Activated CD4-positive, alpha-beta T cell treated with anti-CD3 and anti-CD28 coated beads, Interleukin-2, amount 10 ng/mL, durations not matched to agents 7 days and 5 days (primary cell): ENCODE data around the gene KANSL1L. TPM values are rescaled to one million over a fixed set of nuclear protein-coding genes. Genes with fewer than 3 reads are reported as not detected.

Source experiments
- CTCF ChIA-PET: fragments of 350-600 bp; sonication (Branson Sonifier 250); formaldehyde crosslinking; loops from one replicate; lab custom pipeline; 2021; ENCODE audit warnings: antibody characterized with exemption; lab: Charles Lee
- POLR2A ChIA-PET: fragments of 350-600 bp; sonication (Branson Sonifier 250); formaldehyde crosslinking; loops from one replicate; lab custom pipeline; 2021; ENCODE audit warnings: antibody characterized with exemption; lab: Charles Lee
- DNase-seq: peaks from one replicate; pipeline ENCODE4 v3.0.0-alpha.2; 2020
- H3K27ac Mint-ChIP-seq: one replicate; pipeline ENCODE4 v1.8.0; 2021; ENCODE audit warnings: mild to moderate bottlenecking, moderate library complexity, mixed read lengths
- H3K27me3 Mint-ChIP-seq: one replicate; pipeline ENCODE4 v1.8.0; 2021; ENCODE audit warnings: mixed read lengths
- H3K36me3 Mint-ChIP-seq: one replicate; pipeline ENCODE4 v1.8.0; 2021; ENCODE audit warnings: low read depth, mixed read lengths
- H3K4me1 Mint-ChIP-seq: one replicate; pipeline ENCODE4 v1.8.0; 2021; ENCODE audit warnings: mixed read lengths
- H3K4me3 Mint-ChIP-seq: one replicate; pipeline ENCODE4 v1.8.0; 2021; ENCODE audit warnings: mild to moderate bottlenecking, moderate library complexity, mixed read lengths
- H3K9me3 Mint-ChIP-seq: one replicate; pipeline ENCODE4 v1.8.0; 2021; ENCODE audit warnings: mixed read lengths
- total RNA-seq, 2 experiments: library from RNA; stranded (reverse); gene quantifications; one replicate each; pipeline ENCODE4 v1.2.3, GENCODE V29; 2021

Gene KANSL1L
- total RNA-seq, 2 experiments from 2014 or later: 5.7 to 7.4 TPM

GRCh38 chr2:210170446-210171303, 534 bp downstream of the KANSL1L start:
- DNase-seq: peak; percentile 98
- Mint-ChIP-seq H3K27me3 (peaks cover 17% of the 10 kb centered on the region), H3K4me1 (peaks cover 29% of the 10 kb centered on the region), H3K4me3 (peak overlapping the region; percentile 99), H3K27ac (peak overlapping the region; percentile 97), H3K36me3 (no peaks in the 10 kb centered on the region), H3K9me3 (no peaks in the 10 kb centered on the region)
- CTCF ChIA-PET: no interaction called here
- POLR2A ChIA-PET: no interaction called here

GRCh38 chr2:210170196-210170445, 1.1 kb downstream of the KANSL1L start:
- H3K27ac Mint-ChIP-seq: peak overlapping the region; percentile 97
- CTCF ChIA-PET: no interaction called here
- DNase-seq: no peak
- H3K4me1 Mint-ChIP-seq: peaks cover 29% of the 10 kb centered on the region
- POLR2A ChIA-PET: no interaction called here
- no peaks in the 10 kb centered on the region for H3K36me3 Mint-ChIP-seq
- H3K4me3 Mint-ChIP-seq: peak overlapping the region; percentile 99
- peaks cover 15% of the 10 kb centered on the region for H3K27me3 Mint-ChIP-seq
- no peaks in the 10 kb centered on the region for H3K9me3 Mint-ChIP-seq

GRCh38 chr2:210169516-210170195, 1.6 kb downstream of the KANSL1L start:
- H3K36me3 Mint-ChIP-seq: no peaks in the 10 kb centered on the region
- CTCF ChIA-PET: no interaction called here
- H3K27ac Mint-ChIP-seq: peak overlapping the region; percentile 97
- peak overlapping the region; percentile 99 for H3K4me3 Mint-ChIP-seq
- H3K4me1 Mint-ChIP-seq: peaks cover 29% of the 10 kb centered on the region
- DNase-seq: no peak
- no peaks in the 10 kb centered on the region for H3K9me3 Mint-ChIP-seq
- POLR2A ChIA-PET: no interaction called here
- peaks cover 13% of the 10 kb centered on the region for H3K27me3 Mint-ChIP-seq

- DNase-seq: no peak
These were observed 4.0 kb downstream of the KANSL1L start for GRCh38 chr2:210167227-210167626.

GRCh38 chr2:210162466-210163124, 8.6 kb downstream of the KANSL1L start:
- Mint-ChIP-seq H3K4me3 (no peak overlapping the region), H3K9me3 (peaks cover 2% of the 10 kb centered on the region), H3K27me3 (no peaks in the 10 kb centered on the region), H3K36me3 (peaks cover 2% of the 10 kb centered on the region), H3K27ac (no peak overlapping the region), H3K4me1 (peaks cover 12% of the 10 kb centered on the region)
- POLR2A ChIA-PET: no interaction called here
- CTCF ChIA-PET: interaction anchor here (1.0 kb wide), 1 partner anchor 16 kb away, joined by 3 read pairs; no protein-coding TSS in a partner anchor
- DNase-seq: no peak

More at GRCh38 chr2:210167227-210167626, 4.0 kb downstream of the KANSL1L start:
- Mint-ChIP-seq H3K36me3 (no peaks in the 10 kb centered on the region), H3K27ac (no peak overlapping the region), H3K9me3 (no peaks in the 10 kb centered on the region), H3K4me3 (no peak overlapping the region), H3K4me1 (peaks cover 37% of the 10 kb centered on the region), H3K27me3 (peaks cover 5% of the 10 kb centered on the region)
- CTCF ChIA-PET: interaction anchor here (1.0 kb wide), 1 partner anchor 9 kb away, joined by 3 read pairs; no protein-coding TSS in a partner anchor
- POLR2A ChIA-PET: no interaction called here

- Mint-ChIP-seq H3K36me3 (peaks cover 4% of the 10 kb centered on the region), H3K4me3 (no peak overlapping the region), H3K27ac (no peak overlapping the region), H3K27me3 (no peaks in the 10 kb centered on the region), H3K9me3 (peaks cover 2% of the 10 kb centered on the region), H3K4me1 (peaks cover 12% of the 10 kb centered on the region)
- ChIA-PET CTCF (no interaction called here), POLR2A (interaction anchor here (0.6 kb wide), 1 partner anchor 9 kb away, joined by 3 read pairs; no protein-coding TSS in a partner anchor)
- DNase-seq: no peak
These were observed 12.2 kb downstream of the KANSL1L start for GRCh38 chr2:210159059-210159458.

GRCh38 chr2:210158236-210158635, 13.0 kb downstream of the KANSL1L start:
- DNase-seq: no peak
- CTCF ChIA-PET: interaction anchor here (0.6 kb wide), 1 partner anchor 94 kb away, joined by 4 read pairs; no protein-coding TSS in a partner anchor
- POLR2A ChIA-PET: interaction anchor here (0.6 kb wide), 1 partner anchor 8 kb away, joined by 3 read pairs; no protein-coding TSS in a partner anchor

GRCh38 chr2:210157526-210157925, 13.7 kb downstream of the KANSL1L start:
- peaks cover 9% of the 10 kb centered on the region for H3K36me3 Mint-ChIP-seq
- H3K27me3 Mint-ChIP-seq: no peaks in the 10 kb centered on the region

More at GRCh38 chr2:210158236-210158635, 13.0 kb downstream of the KANSL1L start:
- H3K27ac Mint-ChIP-seq: no peak overlapping the region
- H3K9me3 Mint-ChIP-seq: peaks cover 2% of the 10 kb centered on the region
- H3K4me3 Mint-ChIP-seq: no peak overlapping the region
- peaks cover 9% of the 10 kb centered on the region for H3K36me3 Mint-ChIP-seq
- no peaks in the 10 kb centered on the region for H3K27me3 Mint-ChIP-seq
- peaks cover 10% of the 10 kb centered on the region for H3K4me1 Mint-ChIP-seq

GRCh38 chr2:210147614-210148013, 23.6 kb downstream of the KANSL1L start:
- Mint-ChIP-seq H3K4me1 (no peaks in the 10 kb centered on the region), H3K27ac (no peak overlapping the region), H3K9me3 (peaks cover 11% of the 10 kb centered on the region), H3K36me3 (peaks cover 15% of the 10 kb centered on the region), H3K4me3 (no peak overlapping the region), H3K27me3 (no peaks in the 10 kb centered on the region)
- no peak for DNase-seq
- CTCF ChIA-PET: no interaction called here
- POLR2A ChIA-PET: no interaction called here

More at GRCh38 chr2:210157526-210157925, 13.7 kb downstream of the KANSL1L start:
- ChIA-PET POLR2A (no interaction called here), CTCF (no interaction called here)
- no peak for DNase-seq
- Mint-ChIP-seq H3K4me3 (no peak overlapping the region), H3K4me1 (peaks cover 4% of the 10 kb centered on the region), H3K27ac (no peak overlapping the region), H3K9me3 (peaks cover 2% of the 10 kb centered on the region)

- POLR2A ChIA-PET: no interaction called here
- no peak overlapping the region for H3K27ac Mint-ChIP-seq
- H3K27me3 Mint-ChIP-seq: no peaks in the 10 kb centered on the region
These were observed 39.0 kb downstream of the KANSL1L start for GRCh38 chr2:210132239-210132638.

GRCh38 chr2:210128961-210129360, 42.2 kb downstream of the KANSL1L start:
- DNase-seq: no peak
- POLR2A ChIA-PET: no interaction called here
- Mint-ChIP-seq H3K36me3 (peaks cover 13% of the 10 kb centered on the region), H3K27ac (no peak overlapping the region), H3K4me3 (no peak overlapping the region), H3K27me3 (no peaks in the 10 kb centered on the region), H3K9me3 (peaks cover 13% of the 10 kb centered on the region), H3K4me1 (peaks cover 3% of the 10 kb centered on the region)
- CTCF ChIA-PET: no interaction called here

More at GRCh38 chr2:210132239-210132638, 39.0 kb downstream of the KANSL1L start:
- CTCF ChIA-PET: no interaction called here
- no peak for DNase-seq
- peaks cover 1% of the 10 kb centered on the region for H3K9me3 Mint-ChIP-seq
- H3K4me1 Mint-ChIP-seq: peaks cover 3% of the 10 kb centered on the region
- H3K4me3 Mint-ChIP-seq: no peak overlapping the region
- H3K36me3 Mint-ChIP-seq: peaks cover 3% of the 10 kb centered on the region

- peaks cover 9% of the 10 kb centered on the region for H3K36me3 Mint-ChIP-seq
- CTCF ChIA-PET: interaction anchor here (1.2 kb wide), 1 partner anchor 9 kb away, joined by 3 read pairs; no protein-coding TSS in a partner anchor
- no peak for DNase-seq
- POLR2A ChIA-PET: interaction anchor here (0.6 kb wide), 1 partner anchor 803 kb away, joined by 7 read pairs; no protein-coding TSS in a partner anchor
- no peaks in the 10 kb centered on the region for H3K27me3 Mint-ChIP-seq
- H3K27ac Mint-ChIP-seq: no peak overlapping the region
- no peak overlapping the region for H3K4me3 Mint-ChIP-seq
- no peaks in the 10 kb centered on the region for H3K4me1 Mint-ChIP-seq
- peaks cover 23% of the 10 kb centered on the region for H3K9me3 Mint-ChIP-seq
These were observed 57.5 kb downstream of the KANSL1L start for GRCh38 chr2:210113614-210114235.
